Lower lobe of right lung (tissue), 2 donors: ENCODE results near the gene DUSP22. TPM values are rescaled to one million over a fixed set of nuclear protein-coding genes. Genes with fewer than 3 reads are reported as not detected.

ENCODE experiments used
- ATAC-seq, 2 donors: fragments of 200-7000 bp; cut with Tn5 transposase; one replicate each; pipeline ENCODE4 v1.9.1; 2020 to 2022; ENCODE audit warnings: mild to moderate bottlenecking in 2 of 2, moderate library complexity in 2 of 2
- DNase-seq: peaks from one replicate; pipeline ENCODE4 v3.0.0-alpha.2; 2020
- H3K27ac ChIP-seq: fragments of 200-600 bp; one replicate; pipeline ENCODE4 v1.8.0; 2022
- H3K27me3 ChIP-seq: fragments of 200-600 bp; one replicate; pipeline ENCODE4 v1.8.0; 2022; ENCODE audit warnings: low read depth
- H3K36me3 ChIP-seq: fragments of 200-600 bp; one replicate; pipeline ENCODE4 v1.8.0; 2022; ENCODE audit warnings: mild to moderate bottlenecking
- H3K4me1 ChIP-seq: fragments of 200-600 bp; one replicate; pipeline ENCODE4 v1.8.0; 2022
- H3K4me3 ChIP-seq: fragments of 200-600 bp; one replicate; pipeline ENCODE4 v1.8.0; 2022; ENCODE audit warnings: mild to moderate bottlenecking
- H3K9me3 ChIP-seq: fragments of 200-600 bp; one replicate; pipeline ENCODE4 v1.8.0; 2022
- intact Hi-C: fragments of 100-400 bp; cut with DNase I; formaldehyde crosslinking; loops from one replicate; pipeline ENCODE4 v1.11.0; 2022
- total RNA-seq: library from RNA; stranded (reverse); fragmentation: NEBNext Ultra II Directional; extraction: Animal tissue kit (Norgen Biotek cat#: 25700); gene quantifications from one replicate; pipeline ENCODE4 v1.2.1, GENCODE V29; 2021
- TF ChIP-seq, protein P1 (sequence below): fragments of 200-600 bp; IDR thresholded peaks from one replicate; pipeline ENCODE4 v1.8.0; 2022; ENCODE audit warnings: antibody characterized with exemption, mild to moderate bottlenecking
- donor health status: DM: no; HTN: yes; CAD: no; lungs with severe emphysema.

DUSP22 gene
- total RNA-seq, 1 donor from 2014 or later = 66.4 TPM

DNA sequence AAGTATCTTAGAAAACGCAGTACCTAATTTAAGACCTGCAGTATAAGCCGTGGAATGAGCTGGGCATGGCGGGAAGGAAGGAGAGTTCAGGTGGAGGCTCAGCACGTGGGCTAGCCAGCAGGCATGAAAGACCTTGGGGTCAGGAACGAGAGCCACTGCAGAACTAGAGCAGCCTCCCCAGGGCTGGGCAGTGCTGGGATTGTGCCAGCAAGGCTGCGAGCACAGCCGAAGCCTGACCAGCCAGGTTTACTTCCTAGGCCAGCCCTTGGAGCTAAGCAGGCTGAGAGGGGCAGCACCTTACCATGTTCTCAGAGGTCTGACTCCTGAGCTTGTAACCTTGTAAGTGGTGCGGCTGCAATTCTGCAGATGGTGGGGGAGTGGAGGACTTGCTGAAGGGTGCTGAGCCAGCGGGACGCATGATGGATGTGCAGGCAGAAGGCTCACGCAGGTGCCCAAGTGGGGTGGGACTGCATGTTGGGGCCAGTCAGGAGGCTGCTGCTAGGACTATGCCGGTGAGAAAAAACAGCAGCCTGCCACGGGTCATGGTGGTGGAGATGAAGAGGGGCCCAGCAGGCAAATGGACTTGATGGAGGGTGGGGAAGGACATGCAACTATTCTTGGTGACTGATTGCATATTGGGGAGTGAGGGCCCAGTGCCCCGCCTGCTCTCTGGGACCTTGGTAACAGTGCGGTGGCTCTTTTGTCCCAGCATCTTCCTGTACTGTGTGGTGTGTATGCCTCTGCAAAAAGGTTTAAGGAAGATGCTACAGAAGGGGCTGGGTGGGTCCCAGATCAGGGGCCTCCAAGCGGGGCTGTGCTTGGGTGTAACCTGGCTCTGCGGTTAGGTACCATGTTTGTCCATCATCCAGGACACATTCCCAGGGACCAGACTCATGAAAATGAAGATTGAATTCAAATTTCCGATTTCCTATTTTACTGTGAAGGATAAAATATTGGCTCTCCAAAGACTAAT is 61.6 kb downstream of the DUSP22 start:
- intact Hi-C loops = no loop called here
- ATAC-seq = no peak
- TF ChIP-seq, protein P1, sequence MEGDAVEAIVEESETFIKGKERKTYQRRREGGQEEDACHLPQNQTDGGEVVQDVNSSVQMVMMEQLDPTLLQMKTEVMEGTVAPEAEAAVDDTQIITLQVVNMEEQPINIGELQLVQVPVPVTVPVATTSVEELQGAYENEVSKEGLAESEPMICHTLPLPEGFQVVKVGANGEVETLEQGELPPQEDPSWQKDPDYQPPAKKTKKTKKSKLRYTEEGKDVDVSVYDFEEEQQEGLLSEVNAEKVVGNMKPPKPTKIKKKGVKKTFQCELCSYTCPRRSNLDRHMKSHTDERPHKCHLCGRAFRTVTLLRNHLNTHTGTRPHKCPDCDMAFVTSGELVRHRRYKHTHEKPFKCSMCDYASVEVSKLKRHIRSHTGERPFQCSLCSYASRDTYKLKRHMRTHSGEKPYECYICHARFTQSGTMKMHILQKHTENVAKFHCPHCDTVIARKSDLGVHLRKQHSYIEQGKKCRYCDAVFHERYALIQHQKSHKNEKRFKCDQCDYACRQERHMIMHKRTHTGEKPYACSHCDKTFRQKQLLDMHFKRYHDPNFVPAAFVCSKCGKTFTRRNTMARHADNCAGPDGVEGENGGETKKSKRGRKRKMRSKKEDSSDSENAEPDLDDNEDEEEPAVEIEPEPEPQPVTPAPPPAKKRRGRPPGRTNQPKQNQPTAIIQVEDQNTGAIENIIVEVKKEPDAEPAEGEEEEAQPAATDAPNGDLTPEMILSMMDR = no peak
- Histone ChIP-seq H3K4me3 (no peak overlapping the region), H3K27me3 (no peaks in the 10 kb centered on the region), H3K9me3 (no peaks in the 10 kb centered on the region), H3K36me3 (peaks cover 17% of the 10 kb centered on the region), H3K27ac (no peak overlapping the region), H3K4me1 (no peaks in the 10 kb centered on the region)
- DNase-seq = peak; percentile 50

DNA sequence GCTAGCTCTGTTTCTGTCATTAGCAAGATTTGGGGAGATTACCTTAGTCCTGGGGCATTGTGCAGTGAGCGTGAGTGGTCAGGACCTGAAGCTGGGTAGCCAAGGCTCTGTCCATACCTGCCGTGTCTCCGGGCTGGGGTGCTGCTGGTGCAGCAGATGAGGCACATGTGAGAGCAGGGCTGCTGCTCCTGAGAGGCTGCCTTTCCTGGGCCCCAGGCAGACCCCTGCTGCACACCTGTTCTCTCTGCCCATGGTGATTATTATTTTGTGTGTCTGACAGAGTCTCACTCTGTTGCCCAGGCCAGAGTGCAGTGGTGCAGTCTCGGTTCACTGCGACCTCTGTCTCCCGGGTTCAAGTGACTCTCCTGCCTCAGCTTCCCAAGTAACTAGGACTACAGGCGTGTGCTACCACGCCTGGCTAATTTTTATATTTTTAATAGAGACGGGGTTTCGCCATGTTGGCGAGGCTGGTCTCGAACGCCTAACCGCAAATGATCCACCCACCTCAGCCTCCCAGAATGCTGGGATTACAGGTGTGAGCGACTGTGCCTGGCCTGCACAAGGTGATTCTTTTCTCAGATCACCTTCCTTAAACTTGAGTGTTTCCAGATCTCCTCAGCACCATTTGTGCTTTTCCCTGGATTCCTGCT is 62.5 kb downstream of the DUSP22 start:
- no peak overlapping the region for H3K4me3 ChIP-seq
- DNase-seq (peak; percentile 49), ATAC-seq (no peak)
- no peaks in the 10 kb centered on the region for H3K4me1 ChIP-seq
- no peak overlapping the region for H3K27ac ChIP-seq
- TF ChIP-seq, protein P1 = no peak
- H3K27me3 ChIP-seq = no peaks in the 10 kb centered on the region
- intact Hi-C loops = no loop called here
- H3K9me3 ChIP-seq = no peaks in the 10 kb centered on the region
- peaks cover 13% of the 10 kb centered on the region for H3K36me3 ChIP-seq

DNA sequence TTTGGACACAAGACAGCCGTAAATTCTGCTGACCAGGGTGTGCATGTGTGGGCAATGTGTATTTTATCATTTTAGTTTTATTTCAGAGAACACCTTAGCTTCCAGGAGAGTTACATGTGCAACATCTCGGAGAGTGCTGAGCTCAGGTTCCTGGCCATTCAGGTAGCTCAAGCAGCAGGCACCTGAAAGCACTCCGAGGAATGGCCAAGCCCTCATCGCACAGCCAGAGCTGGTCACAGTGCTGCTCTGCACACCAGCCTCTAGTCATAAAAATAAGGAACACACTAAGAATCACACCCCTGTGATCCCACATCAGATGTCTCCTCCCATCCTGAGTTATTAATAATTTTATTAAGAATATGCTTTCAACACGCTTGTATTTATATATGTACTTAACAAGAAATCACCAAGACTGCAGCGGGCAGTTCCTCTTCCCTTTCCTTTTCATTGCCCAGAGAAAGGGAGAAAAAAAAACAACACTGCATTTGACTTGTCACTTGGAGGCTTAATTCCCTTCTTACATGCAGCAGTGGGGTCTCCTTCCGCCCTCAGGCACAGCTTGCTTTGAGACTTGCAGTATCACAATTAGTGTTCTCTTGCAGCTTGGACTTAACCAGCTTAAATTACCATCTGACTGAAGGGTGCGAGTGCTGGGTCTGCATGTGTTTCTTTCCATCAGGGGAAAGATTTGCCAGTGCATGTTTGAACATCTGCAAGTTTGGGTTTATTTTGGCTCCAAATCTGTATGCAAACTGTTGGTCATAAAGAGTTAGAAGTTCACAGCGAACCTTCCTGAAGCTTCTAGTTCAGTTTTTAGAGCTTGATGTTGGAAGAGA is 63.3 kb downstream of the DUSP22 start:
- TF ChIP-seq, protein P1 = no peak
- DNase-seq (no peak), ATAC-seq (no peak)
- H3K4me3 ChIP-seq = no peak overlapping the region
- no peak overlapping the region for H3K27ac ChIP-seq
- no peaks in the 10 kb centered on the region for H3K4me1 ChIP-seq
- H3K27me3 ChIP-seq = no peaks in the 10 kb centered on the region
- intact Hi-C loops = no loop called here
- H3K36me3 ChIP-seq = peaks cover 12% of the 10 kb centered on the region
- no peaks in the 10 kb centered on the region for H3K9me3 ChIP-seq

DNA sequence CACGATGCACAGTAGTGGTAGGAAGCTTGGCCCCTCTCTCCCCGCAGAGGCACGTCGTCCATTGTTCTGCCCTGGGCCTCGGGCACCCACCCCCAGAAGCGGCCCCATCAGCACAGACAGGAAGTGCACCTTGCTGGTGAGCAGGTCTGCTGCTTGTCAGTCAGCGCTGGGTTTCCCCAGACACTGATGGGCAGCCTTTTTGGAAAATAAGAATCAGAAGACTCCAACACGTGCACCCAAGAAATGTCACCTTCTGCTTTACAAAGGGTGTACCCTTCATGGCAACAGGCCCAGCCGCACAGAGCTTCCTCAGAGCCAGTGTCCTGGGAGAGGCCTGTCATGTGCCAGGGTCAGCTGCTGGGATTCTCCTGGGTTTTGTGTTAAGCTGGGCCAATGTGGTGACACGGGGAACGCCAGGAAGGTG is 64.6 kb downstream of the DUSP22 start:
- DNase-seq (peak; percentile 51), ATAC-seq (no peak)
- H3K27ac ChIP-seq = no peak overlapping the region
- TF ChIP-seq, protein P1 = no peak
- peaks cover under 1% of the 10 kb centered on the region for H3K36me3 ChIP-seq
- intact Hi-C loops = no loop called here
- H3K27me3 ChIP-seq = no peaks in the 10 kb centered on the region
- no peaks in the 10 kb centered on the region for H3K4me1 ChIP-seq
- H3K9me3 ChIP-seq = no peaks in the 10 kb centered on the region
- H3K4me3 ChIP-seq = no peak overlapping the region

- H3K4me3 ChIP-seq = no peak overlapping the region
- ATAC-seq (no peak), DNase-seq (peak; percentile 48)
- no peaks in the 10 kb centered on the region for H3K4me1 ChIP-seq
- no peaks in the 10 kb centered on the region for H3K36me3 ChIP-seq
- no peaks in the 10 kb centered on the region for H3K27me3 ChIP-seq
- intact Hi-C loops = no loop called here
- H3K27ac ChIP-seq = no peak overlapping the region
- TF ChIP-seq, protein P1 = no peak
- no peaks in the 10 kb centered on the region for H3K9me3 ChIP-seq
Observed at GRCh38 chr6:357261-357790, 65.0 kb downstream of the DUSP22 start.
